Right lung (tissue), 5 donors: Measurements from ENCODE around the gene TSPAN5. TPM values are rescaled to one million over a fixed set of nuclear protein-coding genes. Genes with fewer than 3 reads are reported as not detected.

Experiments used
- DNase-seq, 2 donors: peaks; one replicate each; pipeline ENCODE4 v3.0.0-alpha.2; 2013
- polyA plus RNA-seq, 5 donors: library from polyadenylated mRNA; unstranded; fragments of 120-200 nt; gene quantifications; one replicate each; pipeline versions ENCODE4 v1.2.1 to v1.2.3, GENCODE V29; 2013; ENCODE audit warnings: inconsistent platforms in 1 of 5, low replicate concordance in 1 of 5; ENCODE audit not compliant: insufficient read length in 5 of 5, insufficient read depth in 1 of 5

TSPAN5 gene
- polyA plus RNA-seq, 5 donors: 25.9 to 41.2 (median 30.0) TPM

DNA sequence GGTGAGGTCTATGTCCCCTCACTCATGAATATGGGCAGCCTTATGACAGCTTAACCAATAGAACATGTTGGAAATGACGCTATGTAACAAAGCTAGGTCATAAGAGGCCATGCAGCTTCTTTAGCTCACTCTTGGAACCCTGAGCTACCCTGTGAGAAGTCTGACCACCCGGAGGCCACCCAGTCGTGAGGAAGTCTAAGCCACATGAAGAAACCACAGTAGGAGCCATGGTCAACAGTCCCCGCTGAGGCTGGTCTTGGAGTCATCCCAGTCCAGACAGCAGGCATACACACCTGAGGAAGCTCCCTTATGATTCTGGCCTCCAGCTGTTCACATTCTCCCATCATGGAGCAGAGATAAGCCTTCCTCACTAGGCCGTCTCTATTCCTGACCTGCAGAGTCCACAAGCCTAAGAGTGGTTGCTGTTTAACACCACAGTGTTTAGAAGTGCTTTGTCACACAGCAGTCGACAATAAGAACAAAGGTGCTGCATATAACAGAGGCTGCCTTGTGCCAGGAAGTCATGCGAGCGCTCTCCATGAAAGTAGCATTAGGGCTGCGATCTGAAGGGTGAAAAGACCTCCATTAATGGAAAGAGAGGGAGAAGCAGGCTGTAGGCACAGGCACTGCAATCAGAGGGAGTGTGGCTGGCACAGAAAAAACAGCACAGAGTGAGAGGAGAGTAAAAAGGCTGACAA is 38.2 kb downstream of the TSPAN5 start:
- DNase-seq: no peak

GRCh38 chr4:98619180-98619579 is 39.2 kb downstream of the TSPAN5 start:
- no peak for DNase-seq

GRCh38 chr4:98618680-98619079 is 39.7 kb downstream of the TSPAN5 start:
- DNase-seq: no peak

DNA sequence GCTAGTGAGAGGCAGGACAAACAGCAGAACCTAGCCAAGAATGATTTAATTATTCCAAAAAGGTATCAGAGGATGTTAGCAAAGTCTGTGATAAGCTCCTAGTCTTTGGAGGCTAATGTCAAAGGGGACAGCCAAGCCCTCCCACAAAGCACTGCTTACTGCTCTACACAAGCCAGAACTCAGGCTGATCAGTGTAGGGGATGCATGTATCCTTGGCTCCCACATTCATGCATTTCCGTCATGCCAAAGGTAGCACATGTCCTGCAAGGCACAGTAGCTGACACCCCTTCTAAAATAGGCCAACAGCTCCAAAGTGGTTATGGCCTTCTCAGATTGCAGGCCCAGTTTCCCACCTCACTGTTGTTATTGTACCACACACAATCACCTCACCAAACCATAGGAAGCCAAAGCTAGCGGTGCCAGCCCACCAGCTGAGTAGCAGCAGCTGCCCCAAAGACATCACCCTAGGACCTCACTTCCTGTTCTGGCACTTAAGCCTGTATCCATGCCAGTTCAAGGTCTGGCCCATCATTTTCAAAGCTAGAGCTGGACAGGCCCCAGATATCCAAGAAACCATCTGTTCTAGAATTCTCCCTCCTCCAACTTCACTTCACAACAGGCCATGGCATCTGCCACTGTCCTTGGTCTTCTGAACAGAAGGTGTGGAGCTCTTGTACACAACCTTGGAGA is 40.9 kb downstream of the TSPAN5 start:
- DNase-seq: no peak

DNA sequence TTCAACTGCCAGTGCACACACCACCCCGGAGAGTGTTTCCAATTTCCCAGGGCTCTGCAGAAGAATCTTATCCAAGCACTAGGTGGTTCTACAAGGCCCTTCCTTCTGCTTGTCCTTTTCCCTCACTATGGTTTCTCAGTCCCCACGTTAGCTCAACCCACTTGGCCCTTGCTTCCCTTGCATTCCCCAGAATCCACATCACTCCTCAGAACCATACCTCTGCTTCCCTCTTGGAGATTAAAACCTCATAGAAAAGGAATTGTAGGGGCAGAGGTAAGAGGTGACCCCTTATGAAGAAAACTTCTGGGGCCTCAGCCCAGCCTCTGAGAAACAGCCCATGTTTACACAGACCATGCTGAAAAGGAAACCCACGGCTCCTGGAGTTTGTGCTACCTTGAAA is 42.4 kb downstream of the TSPAN5 start:
- DNase-seq: no peak

GRCh38 chr4:98614662-98615061 is 43.7 kb downstream of the TSPAN5 start:
- no peak for DNase-seq

GRCh38 chr4:98614094-98614493 is 44.3 kb downstream of the TSPAN5 start:
- DNase-seq: no peak

- no peak for DNase-seq
Measured at GRCh38 chr4:98613453-98614075, 44.8 kb downstream of the TSPAN5 start.

- DNase-seq: no peak
Measured at GRCh38 chr4:98612318-98613250, 45.8 kb downstream of the TSPAN5 start.

DNA sequence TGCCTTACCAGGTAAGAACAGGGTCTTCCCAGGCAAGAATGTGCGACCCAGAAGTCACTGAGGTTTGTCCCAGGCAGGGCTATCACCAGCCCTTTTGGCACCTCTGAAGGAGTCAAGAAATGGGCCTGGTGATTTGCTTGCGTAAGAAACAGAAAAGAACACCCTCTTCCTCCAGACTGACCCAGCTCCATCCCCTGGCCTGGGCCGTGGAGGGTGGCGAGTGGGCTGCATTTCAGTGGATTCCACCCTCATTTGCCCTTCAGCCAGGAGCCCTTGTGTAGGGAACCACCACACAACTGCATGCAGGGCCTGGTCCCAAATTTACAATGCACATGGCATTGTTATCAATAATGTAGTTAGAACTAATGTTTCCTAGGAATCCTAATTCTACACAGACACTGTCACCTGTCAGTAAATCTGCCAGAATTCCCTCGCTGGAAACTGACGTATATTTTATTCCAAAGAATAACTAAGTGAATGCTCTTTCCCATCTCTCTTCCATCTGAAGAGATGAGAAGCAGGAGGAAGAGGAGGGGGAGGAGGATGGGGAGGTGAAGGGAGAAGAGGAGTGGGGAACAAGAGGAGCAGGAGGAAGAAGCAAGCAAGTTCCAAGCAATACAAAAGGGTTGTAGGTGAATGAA is 46.6 kb downstream of the TSPAN5 start:
- DNase-seq: no peak

GRCh38 chr4:98610926-98611676 is 47.3 kb downstream of the TSPAN5 start:
- no peak for DNase-seq

DNA sequence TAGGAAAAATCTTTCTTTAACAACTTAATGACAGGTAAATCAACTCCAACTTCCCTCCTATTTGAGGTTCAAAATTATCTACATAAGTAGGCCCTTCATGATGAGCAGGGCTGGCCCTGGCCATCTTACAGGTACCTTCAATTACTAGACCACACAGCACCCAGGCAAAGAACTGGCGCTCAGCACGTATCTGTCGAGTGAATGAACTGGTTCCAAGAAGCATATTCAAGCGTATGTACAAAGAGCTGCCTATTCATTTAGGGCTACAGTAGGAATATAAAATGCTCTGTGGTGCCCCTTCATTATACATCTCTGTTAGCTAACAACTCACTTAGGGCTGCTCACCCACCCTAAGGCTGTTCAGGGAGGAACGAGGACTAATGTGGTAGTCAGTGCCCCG is 48.0 kb downstream of the TSPAN5 start:
- DNase-seq: no peak

DNA sequence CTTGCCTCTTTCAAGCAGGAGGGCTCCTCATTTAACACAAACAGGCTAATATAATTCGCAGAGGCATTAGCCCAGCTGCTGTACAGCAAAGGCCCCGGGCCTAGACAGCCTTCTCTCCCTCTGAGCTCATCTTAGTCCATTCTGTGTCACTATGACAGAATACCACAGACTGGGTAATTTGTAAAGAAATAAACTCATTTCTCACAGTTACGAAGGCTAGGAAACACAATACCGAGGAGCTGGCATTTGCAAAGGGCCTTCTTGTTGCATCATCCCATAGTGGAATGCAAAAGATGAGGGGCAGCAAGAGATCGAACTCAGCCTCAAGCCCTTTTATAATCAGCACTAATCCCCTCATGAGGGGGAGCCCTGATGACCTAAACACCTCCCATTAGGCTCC is 48.5 kb downstream of the TSPAN5 start:
- DNase-seq: no peak

DNA sequence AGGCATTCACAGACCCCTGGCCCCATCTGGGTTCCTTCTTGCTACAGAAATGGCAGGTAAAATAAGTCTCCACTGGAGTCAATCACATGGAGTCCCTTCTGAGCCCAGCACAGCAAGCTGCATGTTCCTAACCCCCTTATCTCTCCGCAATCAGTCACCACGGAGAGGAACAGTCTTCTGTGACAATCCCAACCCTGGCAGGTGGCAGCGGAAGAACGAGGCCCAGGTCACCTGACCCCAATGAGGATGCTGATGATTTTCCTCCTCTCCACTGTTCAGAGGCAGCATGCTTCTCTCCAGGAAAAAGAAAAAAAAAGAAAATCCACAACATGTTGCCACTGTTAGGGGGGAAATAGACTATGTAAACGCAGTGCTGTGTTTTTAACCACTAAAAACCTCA is 50.1 kb downstream of the TSPAN5 start:
- DNase-seq: no peak

DNA sequence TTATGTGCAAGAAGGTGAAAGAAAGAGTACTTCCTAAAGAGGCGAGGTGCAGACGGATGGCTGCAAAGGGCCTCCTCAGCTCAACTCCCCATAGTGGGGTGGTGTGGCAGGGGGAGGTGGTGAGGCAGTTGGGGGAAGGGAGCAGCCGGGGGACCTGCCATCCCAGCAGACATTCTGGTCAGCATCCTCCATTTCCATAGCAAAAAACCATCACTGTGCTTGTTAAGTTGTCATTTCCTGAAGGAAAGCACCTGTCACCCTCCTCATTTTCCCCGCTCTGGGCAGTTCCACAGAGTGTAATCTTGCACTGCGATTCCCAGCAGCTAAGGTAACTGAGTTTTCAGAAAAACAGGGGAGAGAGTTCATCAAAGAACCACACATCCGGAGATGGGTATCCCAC is 51.5 kb downstream of the TSPAN5 start:
- no peak for DNase-seq

- DNase-seq: no peak
Measured at GRCh38 chr4:98605216-98605615, 53.2 kb downstream of the TSPAN5 start.

- no peak for DNase-seq
Measured at GRCh38 chr4:98604723-98605122, 53.7 kb downstream of the TSPAN5 start.

DNA sequence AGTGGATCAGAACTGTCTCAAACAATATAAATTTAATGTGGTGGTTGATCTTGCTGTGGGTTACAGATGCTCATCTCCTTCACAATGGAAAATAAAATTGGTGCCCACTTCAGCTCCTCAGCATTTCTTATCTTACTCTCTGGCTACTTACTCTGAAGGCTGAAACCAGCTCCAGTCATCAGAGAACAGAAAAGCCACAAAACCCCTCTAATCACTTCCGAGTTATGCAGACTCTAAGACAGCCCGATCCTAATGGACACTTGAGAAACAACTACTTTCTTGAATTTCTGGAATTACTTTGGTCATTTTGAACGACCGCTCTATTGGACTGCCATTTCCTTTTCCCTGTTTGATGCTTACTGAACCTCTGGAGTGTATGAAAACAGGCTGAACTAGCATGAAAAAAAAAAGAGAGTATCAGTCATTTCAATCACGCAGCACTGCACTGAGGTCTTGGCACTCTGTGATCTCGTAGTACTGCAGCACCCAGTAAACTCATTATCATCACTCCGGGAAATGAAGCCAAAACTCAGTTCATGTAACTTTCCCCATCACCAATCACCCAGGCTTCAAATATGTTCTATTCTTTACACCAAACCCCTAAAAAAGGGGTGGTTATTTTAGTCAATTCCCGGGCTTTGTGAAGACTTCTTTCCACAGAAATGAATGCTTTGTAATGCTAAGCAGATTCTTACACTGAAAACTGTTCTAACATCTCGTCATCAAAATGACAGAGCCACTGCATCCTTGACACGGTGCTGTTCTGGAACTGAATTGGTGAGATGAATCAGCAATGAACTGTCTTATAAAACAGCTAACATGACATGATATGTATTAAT is 54.5 kb downstream of the TSPAN5 start:
- DNase-seq: no peak

DNA sequence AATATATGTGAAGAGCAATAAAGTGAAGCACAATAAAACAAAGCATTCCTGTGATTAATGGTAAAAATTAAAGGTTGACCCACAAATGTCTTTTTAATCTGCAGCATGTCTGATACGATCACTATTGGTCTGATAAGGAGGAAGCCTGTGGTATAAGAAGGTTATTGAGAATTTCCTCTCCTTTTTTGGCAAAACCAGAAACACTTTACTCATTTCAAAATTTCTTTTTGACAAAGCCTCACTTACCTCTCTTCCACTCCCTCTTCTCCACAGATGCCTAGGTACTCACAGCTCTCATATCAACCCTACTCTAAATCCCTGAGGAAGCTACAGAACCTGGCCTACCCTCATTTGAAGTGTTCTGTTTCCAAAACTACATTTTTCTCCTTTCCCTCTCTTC is 56.1 kb downstream of the TSPAN5 start:
- no peak for DNase-seq

DNA sequence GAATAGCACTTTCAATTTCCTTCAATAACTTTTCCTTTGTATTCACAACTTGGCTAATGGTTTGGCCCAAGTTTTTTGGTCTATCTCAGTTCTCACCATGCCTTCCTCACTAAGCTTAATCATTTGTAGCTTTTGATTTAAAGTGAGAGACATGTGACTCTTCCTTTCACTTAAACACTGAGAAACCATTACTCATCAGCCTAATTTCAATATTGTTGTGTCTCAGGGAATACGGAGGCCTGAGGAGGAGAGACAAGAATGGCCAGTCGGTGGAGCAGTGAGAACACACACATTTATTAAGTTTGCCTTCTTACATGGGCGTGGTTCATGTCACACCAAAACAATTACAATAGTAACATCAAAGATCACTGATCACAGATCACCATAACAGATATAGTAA is 56.7 kb downstream of the TSPAN5 start:
- no peak for DNase-seq
